HG03280 (cell line): Measurements from ENCODE around the gene CXXC1.
"Not testable (repeated sequence)": the region's sequence is repeated elsewhere in the genome, so short reads cannot be mapped to it uniquely, and the experiment has no call there.

Experiments used
- ATAC-seq: cut with Tn5 transposase; IDR thresholded peaks from one replicate; pipeline ENCODE4 v1.9.1; 2021; ENCODE audit warnings: mild to moderate bottlenecking, moderate library complexity; ENCODE audit not compliant: unreplicated experiment

Gene CXXC1

GRCh38 chr18:50298443-50299284 lies 11.2 kb upstream of the CXXC1 start:
- no peak for ATAC-seq

DNA sequence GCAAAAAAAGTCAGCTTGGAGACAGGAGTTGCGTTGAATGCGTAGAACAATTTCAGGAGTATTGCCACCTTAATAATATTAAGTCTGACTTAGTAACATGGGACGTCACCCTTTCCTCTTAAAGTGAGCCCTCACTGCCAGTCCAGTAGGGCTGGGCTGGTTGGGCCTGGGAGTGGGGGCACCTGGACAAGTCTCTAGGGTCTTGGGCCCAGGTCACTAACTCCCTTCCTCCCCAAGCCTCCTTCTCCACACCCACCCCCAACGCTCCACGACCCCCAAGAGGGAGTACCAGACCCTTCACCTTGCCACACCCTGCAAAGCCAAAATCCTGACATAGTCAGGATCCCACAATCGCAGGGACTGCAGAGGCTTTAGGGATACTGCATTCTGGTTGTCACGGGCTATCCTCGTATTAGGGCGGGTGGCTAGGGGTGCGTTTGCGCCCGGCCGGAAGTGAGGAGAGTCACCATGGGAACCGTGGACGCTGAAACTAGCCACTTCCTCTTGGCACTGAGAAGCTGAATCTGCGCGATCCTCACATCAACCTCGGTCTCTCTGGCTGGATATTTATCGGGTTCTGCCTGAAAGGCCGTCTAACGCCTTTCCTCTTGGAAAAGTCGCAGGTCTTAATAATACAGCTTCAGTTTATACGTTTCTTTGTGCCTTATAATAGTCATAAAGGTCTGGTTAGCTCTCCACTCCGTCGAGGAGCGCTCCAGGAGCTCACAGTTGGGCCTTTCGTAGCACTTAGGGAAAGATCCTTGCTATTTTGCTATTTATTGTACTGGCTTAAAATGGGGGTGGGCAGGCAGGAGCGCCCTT lies 10.3 kb upstream of the CXXC1 start:
- ATAC-seq, result peak; percentile 100

DNA sequence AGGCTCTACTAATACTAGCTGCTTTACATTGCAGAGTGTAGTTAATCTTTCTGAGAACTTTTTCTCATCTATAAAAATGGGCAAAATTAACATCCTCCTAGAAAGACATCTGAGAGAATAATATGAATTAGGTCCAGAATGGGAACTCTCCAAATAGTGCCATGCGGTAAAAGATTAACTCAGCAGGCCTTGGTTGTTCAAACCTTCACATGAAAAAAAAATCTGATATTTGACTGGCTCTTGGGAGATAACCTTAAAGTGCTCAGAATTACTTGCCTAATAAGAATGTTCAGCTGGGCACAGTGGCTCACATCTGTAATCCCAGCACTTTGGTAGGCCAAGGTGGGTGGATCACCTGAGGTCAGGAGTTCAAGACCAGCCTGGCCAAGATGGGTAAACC lies 5.5 kb upstream of the CXXC1 start:
- ATAC-seq, result no peak

- ATAC-seq, result no peak
Observed at GRCh38 chr18:50289108-50289443, 1.6 kb upstream of the CXXC1 start.

GRCh38 chr18:50288348-50289107 lies 1.0 kb upstream of the CXXC1 start:
- not testable (repeated sequence) for ATAC-seq

DNA sequence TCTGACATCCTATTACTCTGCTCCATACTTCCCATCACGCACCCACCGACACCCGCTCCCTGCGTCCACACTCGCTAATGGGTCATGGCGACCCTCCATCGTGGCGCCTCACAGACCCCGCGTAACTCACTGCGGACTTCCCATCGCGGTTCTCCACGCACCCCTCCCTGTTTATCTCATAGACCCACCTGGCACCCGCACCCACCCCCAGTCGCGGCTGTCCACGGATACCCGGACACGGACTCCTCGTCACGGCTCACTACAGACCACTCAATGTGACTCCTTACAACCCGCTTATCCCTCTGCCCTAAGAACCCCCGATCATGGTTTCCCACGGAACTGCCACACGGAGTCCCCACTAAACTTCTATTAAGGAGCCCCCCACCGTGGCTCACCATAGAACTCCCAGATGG lies 458 bp downstream of the CXXC1 start:
- no peak for ATAC-seq

- no peak for ATAC-seq
Observed at GRCh38 chr18:50286391-50287027, 983 bp downstream of the CXXC1 start.

- no peak for ATAC-seq
Observed at GRCh38 chr18:50285631-50286321, 1.7 kb downstream of the CXXC1 start.

DNA sequence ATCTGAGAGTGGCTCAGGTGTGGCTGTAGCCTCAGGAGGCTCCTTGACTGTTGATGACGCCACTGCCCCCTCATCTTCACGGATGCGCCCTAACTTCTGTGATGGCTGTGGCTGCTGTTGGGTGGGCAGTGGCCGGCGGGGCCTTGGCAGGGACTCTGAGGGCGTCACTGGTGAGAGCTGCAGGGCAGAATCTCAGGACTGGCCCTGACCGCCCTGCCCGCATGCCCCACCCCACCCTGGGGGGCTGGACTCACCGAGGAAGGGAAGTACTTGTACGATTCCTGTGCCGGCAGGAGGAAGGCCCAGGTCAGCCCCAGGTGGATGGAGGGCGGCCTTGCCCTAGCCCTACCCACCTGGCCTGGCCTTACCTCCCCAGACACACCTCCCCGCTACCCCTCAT lies 2.4 kb downstream of the CXXC1 start:
- no peak for ATAC-seq

DNA sequence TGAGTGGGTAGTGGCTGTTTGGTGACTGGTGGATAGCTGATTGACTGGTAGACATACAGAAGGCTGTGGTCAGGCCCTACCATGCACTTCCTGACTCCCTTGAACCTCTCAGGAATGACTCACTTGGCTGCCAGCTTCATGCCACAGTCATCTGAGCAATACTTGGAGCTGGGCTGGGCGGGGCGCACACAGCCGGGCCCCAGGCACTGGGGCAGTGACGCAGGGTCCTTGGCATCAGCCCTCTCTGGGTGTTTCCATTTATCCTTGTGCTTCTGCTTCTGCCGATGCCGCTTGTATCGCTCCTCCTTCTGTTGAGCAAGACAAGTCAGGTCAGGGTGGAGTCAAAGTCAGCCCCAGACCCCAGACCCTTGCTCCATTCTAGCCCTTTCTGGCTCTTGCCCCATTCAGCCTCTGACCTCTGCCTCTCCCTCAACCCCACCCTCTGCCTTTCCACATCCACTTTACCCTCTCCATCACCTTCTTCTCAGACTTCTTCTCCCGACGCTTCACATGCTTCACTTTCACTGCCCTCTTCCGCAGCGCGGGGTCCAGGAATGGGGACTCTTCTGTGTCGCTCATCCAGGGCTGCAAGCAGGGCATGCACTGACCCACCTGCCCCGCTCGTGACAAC lies 3.1 kb downstream of the CXXC1 start:
- no peak for ATAC-seq

GRCh38 chr18:50283469-50284209 lies 3.9 kb downstream of the CXXC1 start:
- ATAC-seq, result no peak

DNA sequence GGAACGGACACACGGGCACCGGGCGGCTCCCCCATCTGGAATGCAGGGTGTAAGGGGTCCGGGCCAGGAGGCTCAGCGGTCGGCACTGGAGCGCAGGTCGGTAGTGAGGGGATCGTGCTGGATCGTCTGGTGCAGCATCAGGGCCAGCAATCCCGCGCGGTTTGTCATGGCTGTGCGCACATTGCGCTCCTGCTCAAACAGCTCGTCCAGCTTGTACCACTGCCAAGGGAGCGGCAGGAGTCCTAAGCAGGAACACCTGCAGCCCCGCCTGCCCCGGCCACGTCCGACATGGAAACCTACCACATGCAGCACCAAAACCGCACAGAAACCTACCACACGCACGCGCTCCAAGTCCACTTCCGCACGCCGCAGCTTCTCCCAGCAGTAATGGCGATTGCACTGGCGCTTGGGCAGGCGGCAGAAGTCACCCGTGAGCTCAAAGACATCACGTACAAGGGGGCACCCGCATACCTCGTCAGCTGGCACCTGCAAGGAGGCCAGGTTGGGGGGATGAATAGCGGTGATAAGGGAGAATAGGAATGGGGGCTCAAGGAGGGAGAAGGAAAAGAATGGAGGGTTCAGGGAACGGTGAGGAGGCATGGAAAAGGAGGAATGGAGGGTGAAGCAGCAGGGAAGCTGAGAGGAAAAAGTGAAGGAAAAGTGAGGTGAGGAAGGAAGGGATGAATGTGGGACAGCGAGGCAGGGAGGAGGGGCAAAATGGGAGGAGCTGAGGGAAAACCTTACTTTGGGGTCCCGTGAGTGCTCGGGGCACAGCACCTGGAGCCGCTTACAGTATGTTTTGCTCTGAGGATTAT lies 4.8 kb downstream of the CXXC1 start:
- ATAC-seq, result no peak

DNA sequence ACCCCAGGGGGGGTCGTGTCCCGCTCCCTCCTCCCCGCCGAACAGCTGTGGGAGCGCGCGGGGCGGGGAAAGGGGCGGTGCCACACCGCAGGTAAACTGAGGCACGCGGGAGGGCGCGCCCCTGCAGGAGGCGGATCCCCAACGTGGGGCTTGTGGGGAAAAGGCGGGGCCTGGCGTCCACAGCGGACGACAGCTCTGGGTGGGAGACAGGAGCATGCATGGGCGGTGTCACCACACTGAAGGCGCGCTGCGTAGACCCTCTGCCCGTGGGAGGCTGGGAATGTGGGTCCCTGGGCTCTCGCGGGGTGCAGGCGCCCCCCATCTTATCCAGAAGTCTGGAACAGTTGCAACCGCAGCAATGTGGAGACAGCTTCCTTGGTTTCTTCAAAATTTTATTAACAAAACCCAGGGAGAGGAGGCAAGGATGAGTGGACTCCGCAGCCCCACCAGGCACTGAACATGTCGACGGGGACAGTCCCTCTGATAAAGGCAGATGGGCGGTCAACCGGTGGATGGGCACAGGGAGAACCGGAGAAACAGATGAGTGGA lies 5.4 kb downstream of the CXXC1 start:
- ATAC-seq, result peak; percentile 3

- ATAC-seq, result peak; percentile 86
Observed at GRCh38 chr18:50281295-50281971, 6.1 kb downstream of the CXXC1 start, which contains the start of gene MBD1. Gene MBD1 (minus strand): TSS chr18:50281523. CDS start chr18:50279992, 1,531 bp downstream.

DNA sequence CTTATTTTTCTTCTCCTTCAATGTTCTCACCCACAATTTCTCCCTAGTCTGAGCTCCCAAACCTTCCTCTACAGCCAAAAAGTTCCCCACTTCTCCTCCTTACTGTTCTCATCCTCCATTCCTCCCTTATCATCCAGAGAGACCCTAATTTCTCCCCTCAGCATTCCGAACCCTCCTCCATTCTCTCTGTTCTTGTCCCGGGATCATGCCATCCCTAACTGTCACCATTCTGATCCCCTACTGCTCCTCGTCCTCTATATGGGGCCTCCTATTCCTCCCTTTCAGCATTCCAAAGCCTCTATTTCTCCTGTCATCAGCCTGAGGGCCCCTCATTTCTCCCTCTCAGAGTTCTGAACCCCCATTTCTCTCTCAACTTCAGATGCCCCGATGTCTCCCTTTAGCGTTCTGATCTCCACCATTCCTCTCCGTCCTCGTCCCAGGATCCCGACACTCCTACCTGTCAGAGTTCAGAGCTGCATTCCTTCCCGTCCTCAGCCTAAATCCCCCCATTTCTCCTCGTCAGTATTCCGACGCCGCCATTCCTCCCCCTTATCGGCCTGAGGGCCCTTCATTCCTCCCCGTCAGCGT lies 6.7 kb downstream of the CXXC1 start:
- no peak for ATAC-seq

- ATAC-seq, result no peak
Observed at GRCh38 chr18:50279752-50280151, 7.7 kb downstream of the CXXC1 start.

DNA sequence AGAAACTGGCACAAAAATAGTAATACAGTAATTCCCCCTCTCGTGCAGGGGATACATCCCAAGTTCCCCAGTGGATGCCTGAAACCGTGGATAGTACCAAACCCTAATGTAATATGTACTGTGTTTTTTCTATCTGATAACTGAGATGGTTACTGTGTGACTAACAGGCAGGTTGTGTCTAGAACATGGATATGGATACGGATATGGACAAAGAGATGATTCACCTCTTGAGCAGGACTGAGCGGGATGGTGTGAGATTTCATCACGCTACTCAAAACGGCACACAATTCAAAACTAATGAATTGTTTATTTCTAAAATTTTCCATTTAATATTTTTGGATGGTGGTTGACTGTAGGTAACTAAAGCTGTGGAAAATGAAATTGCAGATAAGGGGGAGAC lies 9.6 kb downstream of the CXXC1 start:
- no peak for ATAC-seq
